HEK293 (cell line): ENCODE measurements around the gene USP32.

Experiments used
- CTCF ChIA-PET: fragments of 350-600 bp; formaldehyde crosslinking; extraction: SDS; loops from one replicate; lab custom pipeline; 2021; ENCODE audit warnings: antibody characterized with exemption; lab: Yijun Ruan, JAX
- POLR2A ChIA-PET: fragments of 300-600 bp; formaldehyde crosslinking; extraction: SDS; loops from one replicate; lab custom pipeline; 2020; ENCODE audit warnings: antibody characterized with exemption, inconsistent platforms; lab: Yijun Ruan, JAX
- H3K27ac ChIP-seq: fragments of 200-500 bp; sonication (Bioruptor generic); 2 replicates; pipeline ENCODE4 v1.5.1; 2014; ENCODE audit warnings: low read depth, low read length, control low read depth, inconsistent platforms; ENCODE audit errors: extremely low read depth
- H3K36me3 ChIP-seq, 2 experiments: fragments of 200-500 bp in 1 of 2; sonication (Bioruptor generic) in 1 of 2; 1 replicate in 1 of 2; 2 replicates in 1 of 2; pipeline ENCODE4 v1.5.1; 2014 to 2017; ENCODE audit warnings: inconsistent platforms in 2 of 2, low read length in 2 of 2; ENCODE audit not compliant: control insufficient read depth in 2 of 2, insufficient read depth in 1 of 2
- H3K4me1 ChIP-seq: fragments of 200-500 bp; sonication (Bioruptor generic); 2 replicates; pipeline ENCODE4 v1.5.1; 2014; ENCODE audit warnings: mild to moderate bottlenecking, low read length, inconsistent platforms; ENCODE audit not compliant: control insufficient read depth, insufficient read depth
- H3K4me3 ChIP-seq: 2 replicates; pipeline ENCODE4 v1.5.1; 2011; ENCODE audit warnings: low read depth, mild to moderate bottlenecking, control low read depth, low read length, moderate library complexity
- H3K9me3 ChIP-seq: fragments of 200-500 bp; sonication (Bioruptor generic); 2 replicates; pipeline ENCODE4 v1.5.1; 2014; ENCODE audit warnings: low read depth, low read length, inconsistent platforms; ENCODE audit not compliant: control insufficient read depth, insufficient read depth
- BCL11A ChIP-seq: fragments of 450-650 bp; formaldehyde crosslinking; IDR thresholded peaks from 2 replicates; pipeline ENCODE4 v1.5.1; 2016; ENCODE audit warnings: low read depth, missing biosample characterization, missing genetic modification characterization
- KLF9 ChIP-seq: fragments of 450-650 bp; formaldehyde crosslinking; IDR thresholded peaks from 2 replicates; pipeline ENCODE4 v1.5.1; 2016; ENCODE audit warnings: missing biosample characterization, missing genetic modification characterization, low read depth
- MZF1 ChIP-seq: fragments of 450-650 bp; formaldehyde crosslinking; IDR thresholded peaks from 2 replicates; pipeline ENCODE4 v1.5.1; 2017; ENCODE audit warnings: missing biosample characterization, missing genetic modification characterization, borderline replicate concordance
- SALL2 ChIP-seq: fragments of 450-650 bp; formaldehyde crosslinking; IDR thresholded peaks from 2 replicates; pipeline ENCODE4 v1.5.0; 2017; ENCODE audit warnings: missing biosample characterization, mild to moderate bottlenecking, missing genetic modification characterization, borderline replicate concordance
- SCRT2 ChIP-seq: fragments of 450-650 bp; formaldehyde crosslinking; IDR thresholded peaks from 2 replicates; pipeline ENCODE4 v1.5.1; 2016; ENCODE audit warnings: missing biosample characterization, missing genetic modification characterization
- SETDB1 ChIP-seq: IDR thresholded peaks from one replicate; pipeline ENCODE4 v1.6.1; 2017; ENCODE audit warnings: mild to moderate bottlenecking, low read length, moderate library complexity, mixed read lengths; ENCODE audit not compliant: insufficient read length
- ZFP41 ChIP-seq: fragments of 450-650 bp; formaldehyde crosslinking; IDR thresholded peaks from 2 replicates; pipeline ENCODE4 v1.5.1; 2016; ENCODE audit warnings: missing biosample characterization, missing genetic modification characterization, borderline replicate concordance
- ZNF10 ChIP-seq: fragments of 450-650 bp; formaldehyde crosslinking; IDR thresholded peaks from 2 replicates; pipeline ENCODE4 v1.5.1; 2017; ENCODE audit warnings: missing biosample characterization, missing genetic modification characterization
- ZNF112 ChIP-seq: fragments of 450-650 bp; formaldehyde crosslinking; IDR thresholded peaks from 2 replicates; pipeline ENCODE4 v1.5.0; 2017; ENCODE audit warnings: missing biosample characterization, missing genetic modification characterization
- ZNF140 ChIP-seq: fragments of 450-650 bp; formaldehyde crosslinking; IDR thresholded peaks from 2 replicates; pipeline ENCODE4 v1.5.1; 2016; ENCODE audit warnings: missing biosample characterization, missing genetic modification characterization
- ZNF184 ChIP-seq: fragments of 450-650 bp; IDR thresholded peaks from 2 replicates; pipeline ENCODE4 v1.5.1; 2018; ENCODE audit warnings: missing biosample characterization, mild to moderate bottlenecking, missing genetic modification characterization
- ZNF214 ChIP-seq: fragments of 450-650 bp; formaldehyde crosslinking; IDR thresholded peaks from 2 replicates; pipeline ENCODE4 v1.5.1; 2017; ENCODE audit warnings: missing biosample characterization, mild to moderate bottlenecking, missing genetic modification characterization, borderline replicate concordance
- ZNF223 ChIP-seq: fragments of 450-650 bp; formaldehyde crosslinking; IDR thresholded peaks from 2 replicates; pipeline ENCODE4 v1.5.1; 2016; ENCODE audit warnings: missing biosample characterization, missing genetic modification characterization
- ZNF362 ChIP-seq: fragments of 450-650 bp; formaldehyde crosslinking; IDR thresholded peaks from 2 replicates; pipeline ENCODE4 v1.5.1; 2016; ENCODE audit warnings: missing biosample characterization, missing genetic modification characterization
- ZNF366 ChIP-seq: fragments of 450-650 bp; formaldehyde crosslinking; conservative IDR thresholded peaks from 2 replicates; pipeline ENCODE4 v1.5.1; 2016; ENCODE audit warnings: missing biosample characterization, missing genetic modification characterization
- ZNF555 ChIP-seq: fragments of 450-650 bp; formaldehyde crosslinking; conservative IDR thresholded peaks from 2 replicates; pipeline ENCODE4 v1.5.1; 2017; ENCODE audit warnings: missing biosample characterization, mild to moderate bottlenecking, missing genetic modification characterization, inconsistent platforms
- ZNF645 ChIP-seq: fragments of 450-650 bp; formaldehyde crosslinking; IDR thresholded peaks from 2 replicates; pipeline ENCODE4; 2016; ENCODE audit warnings: missing biosample characterization, missing genetic modification characterization
- ZNF654 ChIP-seq: fragments of 450-650 bp; formaldehyde crosslinking; IDR thresholded peaks from 2 replicates; pipeline ENCODE4 v1.5.1; 2016; ENCODE audit warnings: low read depth, missing biosample characterization, missing genetic modification characterization
- ZNF658 ChIP-seq: fragments of 450-650 bp; formaldehyde crosslinking; IDR thresholded peaks from 2 replicates; pipeline ENCODE4; 2016; ENCODE audit warnings: missing biosample characterization, missing genetic modification characterization
- ZNF660 ChIP-seq: fragments of 450-650 bp; IDR thresholded peaks from 2 replicates; pipeline ENCODE4 v1.5.1; 2018; ENCODE audit warnings: missing biosample characterization, mild to moderate bottlenecking, missing genetic modification characterization
- ZNF664 ChIP-seq: fragments of 450-650 bp; formaldehyde crosslinking; IDR thresholded peaks from 2 replicates; pipeline ENCODE4 v1.5.1; 2016; ENCODE audit warnings: missing biosample characterization, missing genetic modification characterization
- ZNF707 ChIP-seq: fragments of 450-650 bp; formaldehyde crosslinking; IDR thresholded peaks from 2 replicates; pipeline ENCODE4 v1.5.1; 2016; ENCODE audit warnings: missing biosample characterization, missing genetic modification characterization
- ZNF76 ChIP-seq: fragments of 450-650 bp; formaldehyde crosslinking; IDR thresholded peaks from 2 replicates; pipeline ENCODE4; 2016; ENCODE audit warnings: low read depth, missing biosample characterization, missing genetic modification characterization, borderline replicate concordance
- TF ChIP-seq, protein P1 (sequence below): fragments of 450-650 bp; formaldehyde crosslinking; IDR thresholded peaks from 2 replicates; pipeline ENCODE4 v1.5.1; 2016; ENCODE audit warnings: missing biosample characterization, missing genetic modification characterization
- TF ChIP-seq, protein P2 (sequence below): fragments of 450-650 bp; formaldehyde crosslinking; IDR thresholded peaks from 2 replicates; pipeline ENCODE4 v1.5.1; 2016; ENCODE audit warnings: missing biosample characterization, missing genetic modification characterization
- TF ChIP-seq, protein P3 (sequence below): sonication (generic); formaldehyde crosslinking; IDR thresholded peaks from 2 replicates; pipeline ENCODE4 v1.8.1; 2022; ENCODE audit warnings: mild to moderate bottlenecking, moderate library complexity, missing genetic modification reagents
- TF ChIP-seq, protein P4 (sequence below): fragments of 450-650 bp; formaldehyde crosslinking; IDR thresholded peaks from 2 replicates; pipeline ENCODE4 v1.5.1; 2016; ENCODE audit warnings: missing biosample characterization, missing genetic modification characterization

Gene USP32

GRCh38 chr17:60300949-60301348 lies 91.0 kb downstream of the USP32 start:
- no peaks in the 10 kb centered on the region; the same call in 1 of the 2 replicates for H3K4me1 ChIP-seq
- POLR2A ChIA-PET: no interaction called here
- H3K27ac ChIP-seq: no peak overlapping the region
- CTCF ChIA-PET: interaction anchor here (0.6 to 1.0 kb wide), 2 partner anchors 39 to 269 kb away, joined by 4 read pairs; no protein-coding TSS in a partner anchor
- no peak overlapping the region for H3K4me3 ChIP-seq
- peaks cover 0 to 3% of the 10 kb centered on the region in 2 experiments; a peak in 2 of 3 replicates for H3K36me3 ChIP-seq
- TF ChIP-seq SCRT2 (tag by site-specific recombination): no peak
- no peak for TF ChIP-seq ZFP41 (tag by site-specific recombination)
- no peak for TF ChIP-seq ZNF366 (tag by site-specific recombination)
- TF ChIP-seq MZF1 (tag by site-specific recombination): no peak
- TF ChIP-seq ZNF140 (tag by site-specific recombination): peak; percentile 85
- TF ChIP-seq ZNF664 (tag by site-specific recombination): no peak
- TF ChIP-seq ZNF184 (tag by site-specific recombination): no peak
- H3K9me3 ChIP-seq: no peaks in the 10 kb centered on the region

GRCh38 chr17:60300011-60300410 lies 91.9 kb downstream of the USP32 start:
- TF ChIP-seq ZNF555 (tag by site-specific recombination): no peak
- TF ChIP-seq, protein P1, sequence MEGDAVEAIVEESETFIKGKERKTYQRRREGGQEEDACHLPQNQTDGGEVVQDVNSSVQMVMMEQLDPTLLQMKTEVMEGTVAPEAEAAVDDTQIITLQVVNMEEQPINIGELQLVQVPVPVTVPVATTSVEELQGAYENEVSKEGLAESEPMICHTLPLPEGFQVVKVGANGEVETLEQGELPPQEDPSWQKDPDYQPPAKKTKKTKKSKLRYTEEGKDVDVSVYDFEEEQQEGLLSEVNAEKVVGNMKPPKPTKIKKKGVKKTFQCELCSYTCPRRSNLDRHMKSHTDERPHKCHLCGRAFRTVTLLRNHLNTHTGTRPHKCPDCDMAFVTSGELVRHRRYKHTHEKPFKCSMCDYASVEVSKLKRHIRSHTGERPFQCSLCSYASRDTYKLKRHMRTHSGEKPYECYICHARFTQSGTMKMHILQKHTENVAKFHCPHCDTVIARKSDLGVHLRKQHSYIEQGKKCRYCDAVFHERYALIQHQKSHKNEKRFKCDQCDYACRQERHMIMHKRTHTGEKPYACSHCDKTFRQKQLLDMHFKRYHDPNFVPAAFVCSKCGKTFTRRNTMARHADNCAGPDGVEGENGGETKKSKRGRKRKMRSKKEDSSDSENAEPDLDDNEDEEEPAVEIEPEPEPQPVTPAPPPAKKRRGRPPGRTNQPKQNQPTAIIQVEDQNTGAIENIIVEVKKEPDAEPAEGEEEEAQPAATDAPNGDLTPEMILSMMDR (tag by site-specific recombination): no peak
- TF ChIP-seq ZNF10: no peak
- TF ChIP-seq ZNF214 (tag by site-specific recombination): no peak
- no peak for TF ChIP-seq ZNF112 (tag by site-specific recombination)
- no peak for TF ChIP-seq ZNF660 (tag by site-specific recombination)
- TF ChIP-seq ZNF707 (tag by site-specific recombination): no peak
- no peak for TF ChIP-seq ZNF645 (tag by site-specific recombination)
- TF ChIP-seq SETDB1: no peak
- no peak for TF ChIP-seq ZNF654 (tag by site-specific recombination)
- no peak for TF ChIP-seq KLF9 (tag by site-specific recombination)
- TF ChIP-seq SALL2: no peak
- no peak for TF ChIP-seq ZNF658 (tag by site-specific recombination)
- TF ChIP-seq, protein P2, sequence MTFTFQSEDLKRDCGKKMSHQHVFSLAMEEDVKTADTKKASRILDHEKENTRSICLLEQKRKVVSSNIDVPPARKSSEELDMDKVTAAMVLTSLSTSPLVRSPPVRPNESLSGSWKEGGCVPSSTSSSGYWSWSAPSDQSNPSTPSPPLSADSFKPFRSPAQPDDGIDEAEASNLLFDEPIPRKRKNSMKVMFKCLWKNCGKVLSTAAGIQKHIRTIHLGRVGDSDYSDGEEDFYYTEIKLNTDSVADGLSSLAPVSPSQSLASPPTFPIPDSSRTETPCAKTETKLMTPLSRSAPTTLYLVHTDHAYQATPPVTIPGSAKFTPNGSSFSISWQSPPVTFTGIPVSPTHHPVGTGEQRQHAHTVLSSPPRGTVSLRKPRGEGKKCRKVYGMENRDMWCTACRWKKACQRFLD (tag by site-specific recombination): no peak
- no peak for TF ChIP-seq ZNF76 (tag by site-specific recombination)
- TF ChIP-seq ZNF362 (tag by site-specific recombination): no peak
- TF ChIP-seq ZNF223 (tag by site-specific recombination): no peak
- TF ChIP-seq, protein P3, sequence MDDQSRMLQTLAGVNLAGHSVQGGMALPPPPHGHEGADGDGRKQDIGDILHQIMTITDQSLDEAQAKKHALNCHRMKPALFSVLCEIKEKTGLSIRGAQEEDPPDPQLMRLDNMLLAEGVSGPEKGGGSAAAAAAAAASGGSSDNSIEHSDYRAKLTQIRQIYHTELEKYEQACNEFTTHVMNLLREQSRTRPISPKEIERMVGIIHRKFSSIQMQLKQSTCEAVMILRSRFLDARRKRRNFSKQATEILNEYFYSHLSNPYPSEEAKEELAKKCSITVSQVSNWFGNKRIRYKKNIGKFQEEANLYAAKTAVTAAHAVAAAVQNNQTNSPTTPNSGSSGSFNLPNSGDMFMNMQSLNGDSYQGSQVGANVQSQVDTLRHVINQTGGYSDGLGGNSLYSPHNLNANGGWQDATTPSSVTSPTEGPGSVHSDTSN (CRISPR knock-in tag): no peak
- TF ChIP-seq, protein P4, sequence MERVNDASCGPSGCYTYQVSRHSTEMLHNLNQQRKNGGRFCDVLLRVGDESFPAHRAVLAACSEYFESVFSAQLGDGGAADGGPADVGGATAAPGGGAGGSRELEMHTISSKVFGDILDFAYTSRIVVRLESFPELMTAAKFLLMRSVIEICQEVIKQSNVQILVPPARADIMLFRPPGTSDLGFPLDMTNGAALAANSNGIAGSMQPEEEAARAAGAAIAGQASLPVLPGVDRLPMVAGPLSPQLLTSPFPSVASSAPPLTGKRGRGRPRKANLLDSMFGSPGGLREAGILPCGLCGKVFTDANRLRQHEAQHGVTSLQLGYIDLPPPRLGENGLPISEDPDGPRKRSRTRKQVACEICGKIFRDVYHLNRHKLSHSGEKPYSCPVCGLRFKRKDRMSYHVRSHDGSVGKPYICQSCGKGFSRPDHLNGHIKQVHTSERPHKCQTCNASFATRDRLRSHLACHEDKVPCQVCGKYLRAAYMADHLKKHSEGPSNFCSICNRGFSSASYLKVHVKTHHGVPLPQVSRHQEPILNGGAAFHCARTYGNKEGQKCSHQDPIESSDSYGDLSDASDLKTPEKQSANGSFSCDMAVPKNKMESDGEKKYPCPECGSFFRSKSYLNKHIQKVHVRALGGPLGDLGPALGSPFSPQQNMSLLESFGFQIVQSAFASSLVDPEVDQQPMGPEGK (tag by site-specific recombination): no peak
- TF ChIP-seq BCL11A (tag by site-specific recombination): no peak
- ChIA-PET POLR2A (no interaction called here), CTCF (interaction anchor here (0.6 kb wide), 2 partner anchors 598 to 658 kb away, joined by 3 to 4 read pairs; no protein-coding TSS in a partner anchor)
- Histone ChIP-seq H3K4me1 (no peaks in the 10 kb centered on the region; the same call in 1 of the 2 replicates), H3K27ac (no peak overlapping the region), H3K9me3 (no peaks in the 10 kb centered on the region), H3K36me3 (peaks cover 0 to 3% of the 10 kb centered on the region in 2 experiments; a peak in 2 of 3 replicates), H3K4me3 (no peak overlapping the region)
